GM19099 (cell line): ENCODE data around the gene GABBR2.

Experiments
- POLR2A ChIP-seq: IDR thresholded peaks from 3 replicates; pipeline ENCODE4 v1.6.1; 2011; ENCODE audit warnings: low read depth; ENCODE audit not compliant: insufficient read length; ENCODE audit errors: extremely low read depth

Gene GABBR2

DNA sequence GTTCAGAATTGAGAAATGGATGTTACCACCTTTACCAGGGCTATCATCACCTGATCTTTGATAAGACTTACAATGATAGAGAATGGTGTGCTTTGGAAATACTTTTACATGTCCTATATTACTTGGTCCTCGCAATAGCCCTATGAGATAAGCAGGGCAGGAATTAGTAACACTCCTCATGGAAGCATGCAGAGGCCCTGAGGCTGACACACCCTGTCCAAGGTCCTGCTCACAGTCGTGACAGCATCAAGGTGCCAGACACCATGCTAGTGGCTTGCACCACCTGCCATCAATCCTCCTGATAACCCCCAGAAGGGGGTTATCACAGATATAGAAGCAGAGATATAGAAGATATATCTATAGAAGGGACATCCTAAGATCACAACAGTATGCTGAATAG, 236.5 kb downstream of the GABBR2 start:
- no peak for TF ChIP-seq POLR2A

- TF ChIP-seq POLR2A = no peak
Observed at GRCh38 chr9:98471185-98471584, 237.6 kb downstream of the GABBR2 start.

DNA sequence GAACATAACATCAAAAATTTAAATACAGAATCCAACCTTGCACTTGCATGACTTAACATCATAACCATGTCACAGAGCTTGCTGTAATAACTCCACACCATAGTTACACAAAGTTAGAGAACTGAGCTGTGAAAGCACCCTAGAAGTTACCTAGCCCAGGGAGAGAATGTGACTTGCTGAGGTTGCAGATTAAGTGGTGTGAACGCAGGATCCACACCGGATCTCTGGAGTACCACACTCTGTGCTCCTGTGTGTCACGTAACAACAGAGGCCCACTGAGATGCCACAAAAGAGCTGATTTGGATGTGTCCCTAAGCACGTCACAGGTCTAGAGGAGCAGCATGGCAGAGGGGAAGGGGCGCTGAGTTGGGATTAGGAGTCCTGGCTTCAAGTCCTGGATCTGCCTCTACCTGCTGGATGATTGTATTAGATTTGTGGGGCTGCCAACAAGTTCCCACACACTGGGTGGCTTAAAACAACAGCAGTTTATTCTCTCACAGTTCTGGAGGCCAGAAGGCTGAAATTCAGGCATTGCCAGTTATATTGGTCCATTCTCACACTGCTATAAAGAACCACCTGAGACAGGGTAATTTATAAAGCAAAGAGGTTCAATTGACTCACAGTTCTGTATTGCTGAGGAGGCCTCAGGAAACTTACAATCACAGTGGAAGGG, 240.0 kb downstream of the GABBR2 start:
- no peak for TF ChIP-seq POLR2A

- no peak for TF ChIP-seq POLR2A
Observed at GRCh38 chr9:98465799-98466198, 242.9 kb downstream of the GABBR2 start.

DNA sequence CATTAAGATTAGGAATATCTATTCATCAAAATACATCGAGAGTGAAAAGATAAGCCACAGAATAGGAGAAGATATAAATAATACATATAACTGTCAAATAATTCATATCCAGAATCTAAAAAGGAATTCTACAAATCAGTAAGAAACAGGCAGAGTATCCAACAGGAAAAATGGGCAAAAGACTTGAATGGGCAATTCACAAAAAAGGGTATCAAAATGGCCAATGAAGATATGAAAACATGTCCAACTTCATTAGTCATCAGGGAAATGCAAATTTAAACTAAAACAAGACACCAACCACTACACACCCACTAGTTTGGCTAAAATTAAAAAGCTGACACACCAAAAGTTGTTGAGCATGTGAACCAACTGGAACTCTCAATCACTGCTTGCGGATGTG, 246.4 kb downstream of the GABBR2 start:
- TF ChIP-seq POLR2A = no peak

- no peak for TF ChIP-seq POLR2A
Observed at GRCh38 chr9:98460704-98461103, 248.0 kb downstream of the GABBR2 start.

GRCh38 chr9:98457726-98458370, 250.9 kb downstream of the GABBR2 start:
- no peak for TF ChIP-seq POLR2A

- no peak for TF ChIP-seq POLR2A
Observed at GRCh38 chr9:98456156-98456613, 252.6 kb downstream of the GABBR2 start.

- no peak for TF ChIP-seq POLR2A
Observed at GRCh38 chr9:98455256-98456155, 253.2 kb downstream of the GABBR2 start.

DNA sequence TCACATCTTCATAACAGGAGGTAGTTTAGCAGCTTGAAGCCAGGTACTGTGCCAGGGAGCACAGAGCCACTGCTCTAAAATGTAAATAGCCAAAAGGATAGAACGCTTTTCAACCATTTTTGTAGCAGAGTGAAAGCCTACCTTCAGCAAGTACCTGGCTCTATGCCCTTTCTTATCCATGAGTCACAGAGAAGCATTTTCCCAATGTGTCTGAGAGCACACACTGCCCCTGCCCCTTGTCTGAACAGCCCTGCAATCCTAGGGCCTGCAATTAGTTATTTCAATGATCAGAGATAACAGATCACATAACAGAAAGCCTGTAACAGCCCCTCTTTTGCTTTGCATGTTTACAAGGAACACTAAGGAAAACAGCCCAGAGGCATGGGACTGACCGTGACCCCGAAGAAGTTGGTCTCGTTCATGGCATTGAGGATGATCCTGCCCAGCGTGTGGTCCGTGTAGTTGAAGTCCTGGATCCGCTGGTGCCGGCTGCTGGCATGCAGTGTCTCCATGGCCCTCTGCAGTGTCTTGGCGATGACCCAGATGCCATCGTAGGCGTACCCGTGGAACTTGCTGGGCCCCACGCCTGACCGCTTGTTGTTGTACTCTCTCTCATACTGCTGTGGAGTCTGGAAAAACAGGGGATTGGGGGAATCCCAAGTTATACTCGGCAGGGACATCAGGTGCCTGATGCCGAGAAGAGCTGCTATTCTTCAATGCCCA, 255.0 kb downstream of the GABBR2 start:
- no peak for TF ChIP-seq POLR2A

GRCh38 chr9:98451576-98451975, 257.2 kb downstream of the GABBR2 start:
- no peak for TF ChIP-seq POLR2A

- no peak for TF ChIP-seq POLR2A
Observed at GRCh38 chr9:98450496-98450895, 258.2 kb downstream of the GABBR2 start.

DNA sequence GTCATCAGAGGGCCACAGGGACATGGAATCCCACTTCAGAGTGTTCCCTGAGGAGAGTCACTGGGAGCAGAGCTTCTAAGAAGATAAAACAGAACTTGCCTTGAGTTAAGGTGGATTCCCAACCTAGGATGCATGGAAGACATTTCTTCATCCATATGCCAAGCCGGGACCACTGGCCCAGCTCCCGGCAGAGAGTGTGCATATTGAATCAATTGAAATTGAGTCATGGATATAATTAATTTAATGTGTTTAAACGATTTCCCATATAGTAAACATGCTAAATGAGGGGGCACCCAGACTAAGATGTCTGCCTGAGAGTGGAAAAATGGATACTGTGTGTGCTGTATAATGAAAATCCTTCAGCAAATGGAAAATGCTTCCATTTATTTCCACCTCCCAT, 258.9 kb downstream of the GABBR2 start:
- no peak for TF ChIP-seq POLR2A

DNA sequence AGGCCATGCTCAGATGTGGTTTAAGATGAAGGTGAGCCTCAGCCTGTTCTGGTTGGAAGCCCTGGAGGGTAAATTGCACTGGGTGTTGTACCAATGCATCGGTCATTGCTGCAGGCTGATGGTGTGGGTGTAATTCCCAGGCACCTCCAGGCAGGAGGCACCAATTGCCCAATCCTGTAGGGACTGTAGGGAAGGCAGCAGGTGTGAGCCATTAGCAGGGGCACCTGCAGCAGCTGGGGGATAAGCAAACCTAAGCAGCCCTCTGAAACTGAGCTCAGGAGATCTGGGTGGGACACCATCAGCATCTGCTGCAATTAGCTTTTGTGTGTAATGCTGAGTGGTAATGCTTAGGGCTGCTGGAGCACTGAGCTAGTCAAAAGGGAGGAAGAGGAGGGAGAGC, 263.2 kb downstream of the GABBR2 start:
- TF ChIP-seq POLR2A = no peak

GRCh38 chr9:98444601-98445000, 264.1 kb downstream of the GABBR2 start:
- TF ChIP-seq POLR2A = no peak
